Measurements from ENCODE around the gene GNL3. TPM values are rescaled to one million over a fixed set of nuclear protein-coding genes. Genes with fewer than 3 reads are reported as not detected.

The GNL3 gene, protein sequence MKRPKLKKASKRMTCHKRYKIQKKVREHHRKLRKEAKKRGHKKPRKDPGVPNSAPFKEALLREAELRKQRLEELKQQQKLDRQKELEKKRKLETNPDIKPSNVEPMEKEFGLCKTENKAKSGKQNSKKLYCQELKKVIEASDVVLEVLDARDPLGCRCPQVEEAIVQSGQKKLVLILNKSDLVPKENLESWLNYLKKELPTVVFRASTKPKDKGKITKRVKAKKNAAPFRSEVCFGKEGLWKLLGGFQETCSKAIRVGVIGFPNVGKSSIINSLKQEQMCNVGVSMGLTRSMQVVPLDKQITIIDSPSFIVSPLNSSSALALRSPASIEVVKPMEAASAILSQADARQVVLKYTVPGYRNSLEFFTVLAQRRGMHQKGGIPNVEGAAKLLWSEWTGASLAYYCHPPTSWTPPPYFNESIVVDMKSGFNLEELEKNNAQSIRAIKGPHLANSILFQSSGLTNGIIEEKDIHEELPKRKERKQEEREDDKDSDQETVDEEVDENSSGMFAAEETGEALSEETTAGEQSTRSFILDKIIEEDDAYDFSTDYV
- total RNA-seq, result 100 to 1,000 TPM in 3 of 4 donors, 10 to 100 TPM in 1; 95.8 to 184 (median 112) TPM

DNA sequence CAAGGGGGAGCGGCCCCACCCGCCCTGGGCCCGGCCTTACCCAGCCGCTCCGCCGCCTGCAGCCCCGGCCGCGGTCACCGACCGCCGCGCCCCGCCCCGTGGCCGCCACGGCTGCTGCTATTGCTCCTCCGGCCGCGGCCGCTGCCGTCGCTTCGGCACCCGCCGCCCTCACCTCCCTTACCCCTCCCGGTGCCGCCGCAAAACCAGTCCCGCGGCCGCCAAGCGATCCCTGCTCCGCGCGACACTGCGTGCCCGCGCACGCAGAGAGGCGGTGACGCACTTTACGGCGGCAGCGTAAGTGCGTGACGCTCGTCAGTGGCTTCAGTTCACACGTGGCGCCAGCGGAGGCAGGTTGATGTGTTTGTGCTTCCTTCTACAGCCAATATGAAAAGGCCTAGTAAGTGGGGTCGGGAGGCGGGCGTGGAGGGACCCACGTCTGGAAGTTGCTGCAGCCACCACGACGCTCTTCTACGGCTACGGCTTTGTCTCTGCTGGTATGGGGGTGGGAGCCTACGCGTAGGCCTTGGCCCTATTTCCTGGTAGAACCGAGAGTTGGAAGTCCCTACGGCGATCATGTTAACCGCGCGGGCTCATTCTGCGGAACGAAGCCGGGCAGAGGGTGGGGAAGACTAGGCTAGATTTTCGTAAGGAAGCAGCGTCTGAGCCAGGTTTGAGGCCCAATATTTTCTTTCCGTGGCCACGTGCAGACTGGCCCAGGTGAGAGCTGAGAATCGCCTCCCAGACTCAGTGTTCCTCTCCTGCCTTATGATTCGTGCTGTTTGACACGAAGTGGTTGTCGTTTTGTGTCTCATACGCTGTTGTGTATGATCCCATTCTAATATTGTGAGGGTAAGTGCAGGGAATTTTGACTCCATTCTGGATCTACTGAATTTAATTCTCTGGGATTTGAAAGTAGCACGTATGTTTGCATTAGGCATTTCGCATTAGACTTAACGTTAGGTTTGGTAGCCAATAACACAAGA is at the start of gene GNL3, which contains the start of gene PBRM1:
Gene GNL3, plus strand, starts transcription at position 324 of the 983 bp plus-strand sequence. Its CDS starts 61 bp downstream, at position 385.
Gene PBRM1, minus strand, starts transcription at position 205 of the 983 bp plus-strand sequence.
- WGBS, 2 donors, result 0% methylated on average over 20 to 49 of the region's 82 CpGs
- Histone ChIP-seq H3K27me3 (no peaks in the 10 kb centered on the region), H3K4me3 (peak within 1 kb of the TSS; percentile 49 to 90 (median 72)), H3K36me3 (peaks cover 14 to 42% (median 27%) of the 10 kb centered on the region in 3 donors), H3K9me3 (no peaks in the 10 kb centered on the region), H3K27ac (peak within 1 kb of the TSS; percentile 91 to 100 (median 97)), H3K4me1 (peaks cover 11 to 79% (median 40%) of the 10 kb centered on the region in 3 donors)
- intact Hi-C loops (cut with DNase I), result loop anchor here (10.0 kb wide), 1 partner anchor 151 kb away; the partner anchor contains the start of genes NT5DC2 and UQCC5
- TF ChIP-seq POLR2A (IDR thresholded peaks at IDR 0.05), result peak in 3 of 4 donors; percentile 63 to 85 (median 82)
- TF ChIP-seq, protein P1, sequence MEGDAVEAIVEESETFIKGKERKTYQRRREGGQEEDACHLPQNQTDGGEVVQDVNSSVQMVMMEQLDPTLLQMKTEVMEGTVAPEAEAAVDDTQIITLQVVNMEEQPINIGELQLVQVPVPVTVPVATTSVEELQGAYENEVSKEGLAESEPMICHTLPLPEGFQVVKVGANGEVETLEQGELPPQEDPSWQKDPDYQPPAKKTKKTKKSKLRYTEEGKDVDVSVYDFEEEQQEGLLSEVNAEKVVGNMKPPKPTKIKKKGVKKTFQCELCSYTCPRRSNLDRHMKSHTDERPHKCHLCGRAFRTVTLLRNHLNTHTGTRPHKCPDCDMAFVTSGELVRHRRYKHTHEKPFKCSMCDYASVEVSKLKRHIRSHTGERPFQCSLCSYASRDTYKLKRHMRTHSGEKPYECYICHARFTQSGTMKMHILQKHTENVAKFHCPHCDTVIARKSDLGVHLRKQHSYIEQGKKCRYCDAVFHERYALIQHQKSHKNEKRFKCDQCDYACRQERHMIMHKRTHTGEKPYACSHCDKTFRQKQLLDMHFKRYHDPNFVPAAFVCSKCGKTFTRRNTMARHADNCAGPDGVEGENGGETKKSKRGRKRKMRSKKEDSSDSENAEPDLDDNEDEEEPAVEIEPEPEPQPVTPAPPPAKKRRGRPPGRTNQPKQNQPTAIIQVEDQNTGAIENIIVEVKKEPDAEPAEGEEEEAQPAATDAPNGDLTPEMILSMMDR (IDR thresholded peaks at IDR 0.05), result peak in 2 of 6 experiments; percentile 2 to 15
- DNase-seq, result peak; percentile 68

- H3K9me3 ChIP-seq, result no peaks in the 10 kb centered on the region
- no peak for DNase-seq
- no peak for TF ChIP-seq POLR2A (IDR thresholded peaks at IDR 0.05)
- TF ChIP-seq, protein P1 (IDR thresholded peaks at IDR 0.05), result no peak
- H3K4me3 ChIP-seq, result no peak overlapping the region
- H3K4me1 ChIP-seq, result peaks cover 0 to 14% (median 6%) of the 10 kb centered on the region in 3 donors
- peak overlapping the region in 2 of 4 donors; percentile 53 to 70 for H3K27ac ChIP-seq
- 21 to 22% methylated on average over 3 to 4 of the region's 4 CpGs for WGBS, 2 donors
- no peaks in the 10 kb centered on the region for H3K27me3 ChIP-seq
- intact Hi-C loops (cut with DNase I), result no loop called here
- peaks cover 5 to 90% (median 43%) of the 10 kb centered on the region in 3 donors for H3K36me3 ChIP-seq
These were observed 49.2 kb upstream of the GNL3 start for GRCh38 chr3:52636673-52637072.

- intact Hi-C loops (cut with DNase I), result no loop called here
- 94 to 98% methylated on average over 6 of the region's 6 CpGs for WGBS, 2 donors
- Histone ChIP-seq H3K36me3 (peaks cover 13 to 99% (median 31%) of the 10 kb centered on the region in 3 donors), H3K27me3 (no peaks in the 10 kb centered on the region), H3K4me3 (no peak overlapping the region), H3K9me3 (no peaks in the 10 kb centered on the region), H3K4me1 (no peaks in the 10 kb centered on the region), H3K27ac (no peak overlapping the region)
- no peak for DNase-seq
- TF ChIP-seq, protein P1 (IDR thresholded peaks at IDR 0.05), result no peak
- no peak for TF ChIP-seq POLR2A (IDR thresholded peaks at IDR 0.05)
These were observed 40.3 kb upstream of the GNL3 start for GRCh38 chr3:52645549-52645948.

DNA sequence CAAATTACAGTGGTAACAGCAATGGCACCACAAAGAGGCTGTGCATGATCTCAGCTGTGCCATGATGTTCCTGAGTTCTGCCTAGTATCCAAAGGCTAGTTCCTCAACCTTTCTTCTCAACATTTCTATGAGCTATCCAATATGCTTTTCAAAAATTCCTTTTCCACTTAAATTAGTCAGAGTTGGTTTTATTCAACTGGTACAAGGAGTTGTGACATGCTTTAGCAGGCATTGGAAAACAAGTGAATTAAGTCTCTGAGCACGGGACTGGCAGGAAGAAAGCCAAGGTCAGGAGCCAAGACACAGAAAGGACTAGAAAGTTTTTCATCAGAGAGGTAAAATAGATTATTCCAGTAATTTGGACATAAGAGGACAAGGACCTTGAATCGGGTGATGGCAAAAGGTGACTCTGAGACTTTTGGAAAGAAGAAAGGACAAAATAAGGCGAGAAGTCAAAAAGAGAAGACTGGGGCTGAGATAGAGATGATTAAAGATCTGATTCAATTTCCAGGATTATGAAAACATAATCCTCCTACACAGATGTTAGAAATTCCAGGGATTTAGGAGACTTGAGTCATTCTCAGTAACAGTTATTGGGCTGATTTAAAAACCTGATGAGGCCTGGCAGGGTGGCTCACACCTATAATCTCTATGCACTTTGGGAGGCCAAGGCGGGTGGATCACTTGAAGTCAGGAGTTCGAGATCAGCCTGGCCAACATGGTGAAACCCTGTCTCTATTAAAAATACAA is 36.2 kb upstream of the GNL3 start:
- WGBS, 2 donors, result 46 to 67% methylated on average over 5 of the region's 5 CpGs
- H3K9me3 ChIP-seq, result no peaks in the 10 kb centered on the region
- H3K36me3 ChIP-seq, result peaks cover 4 to 99% (median 16%) of the 10 kb centered on the region in 3 donors
- DNase-seq, result no peak
- peak overlapping the region in 2 of 4 donors; percentile 49 to 77 for H3K27ac ChIP-seq
- H3K27me3 ChIP-seq, result no peaks in the 10 kb centered on the region
- H3K4me3 ChIP-seq, result no peak overlapping the region
- H3K4me1 ChIP-seq, result no peaks in the 10 kb centered on the region
- TF ChIP-seq, protein P1 (IDR thresholded peaks at IDR 0.05), result no peak
- no peak for TF ChIP-seq POLR2A (IDR thresholded peaks at IDR 0.05)
- intact Hi-C loops (cut with DNase I), result loop anchor here (10.0 kb wide), 1 partner anchor 185 kb away; no protein-coding TSS in a partner anchor

All from esophagus squamous epithelium (tissue), 5 donors.